Measurements from ENCODE around the gene CEACAM21.

CEACAM21 gene

DNA sequence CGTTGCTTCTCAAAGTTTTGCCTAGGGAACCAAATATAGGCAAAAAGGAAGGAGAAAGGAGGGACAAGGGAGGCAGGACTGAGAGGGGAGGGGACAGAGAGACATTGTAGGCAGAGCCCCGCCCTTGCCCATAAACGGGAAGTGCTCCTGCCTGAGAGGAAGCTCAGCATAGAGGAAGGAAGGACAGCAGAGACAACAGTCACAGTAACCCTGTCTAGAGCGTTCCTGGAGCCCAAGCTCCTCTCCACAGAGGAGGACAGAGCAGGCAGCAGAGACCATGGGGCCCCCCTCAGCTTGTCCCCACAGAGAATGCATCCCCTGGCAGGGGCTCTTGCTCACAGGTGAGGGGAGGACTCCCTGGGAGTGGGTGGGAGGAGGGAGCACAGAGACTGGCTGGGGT lies at the start of gene CEACAM21:
Gene CEACAM21 (plus strand): TSS at position 169 of the 400 bp plus-strand sequence. CDS start 109 bp downstream, at position 278.
- DNase-seq = no peak

GRCh38 chr19:41527089-41527488 lies 48.9 kb upstream of the CEACAM21 start:
- DNase-seq = no peak

DNA sequence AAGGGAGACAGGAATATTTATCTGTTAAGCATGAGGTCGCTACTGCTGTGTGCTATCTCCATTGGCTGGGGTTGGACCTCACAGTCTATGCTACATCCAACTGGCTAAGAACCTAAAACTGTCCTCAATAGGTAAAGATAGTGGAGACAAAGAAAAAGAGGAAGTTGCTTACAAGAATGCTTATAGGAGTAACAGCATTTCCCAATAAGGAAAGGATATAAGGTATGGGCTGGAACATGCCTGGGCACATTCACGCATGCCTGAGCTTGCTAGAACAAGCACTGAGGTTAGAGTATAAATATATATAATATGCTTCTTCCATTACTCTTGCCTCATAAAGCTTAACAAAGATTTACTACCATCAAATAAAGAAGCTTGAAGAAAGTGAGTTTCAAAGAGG lies 47.9 kb upstream of the CEACAM21 start:
- DNase-seq = no peak

GRCh38 chr19:41529484-41530183 lies 46.3 kb upstream of the CEACAM21 start:
- no peak for DNase-seq

DNA sequence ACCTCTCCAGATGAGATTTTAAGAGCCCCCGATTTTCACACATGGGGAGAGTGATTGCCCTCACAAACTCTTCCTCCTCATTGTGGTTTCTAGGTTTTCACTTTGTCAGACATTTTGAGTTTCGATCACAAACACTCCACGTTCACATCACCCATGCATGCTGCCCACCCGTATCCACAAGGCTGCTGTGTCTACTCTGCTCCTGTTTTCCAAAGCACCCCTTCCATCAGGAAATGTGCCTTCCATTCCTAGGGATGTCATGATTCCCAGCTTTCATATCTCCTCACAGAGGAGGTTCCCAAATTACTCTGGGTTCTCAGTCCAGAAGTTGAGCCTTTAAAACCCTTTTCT lies 45.8 kb upstream of the CEACAM21 start:
- no peak for DNase-seq

GRCh38 chr19:41530761-41531301 lies 45.1 kb upstream of the CEACAM21 start:
- no peak for DNase-seq

DNA sequence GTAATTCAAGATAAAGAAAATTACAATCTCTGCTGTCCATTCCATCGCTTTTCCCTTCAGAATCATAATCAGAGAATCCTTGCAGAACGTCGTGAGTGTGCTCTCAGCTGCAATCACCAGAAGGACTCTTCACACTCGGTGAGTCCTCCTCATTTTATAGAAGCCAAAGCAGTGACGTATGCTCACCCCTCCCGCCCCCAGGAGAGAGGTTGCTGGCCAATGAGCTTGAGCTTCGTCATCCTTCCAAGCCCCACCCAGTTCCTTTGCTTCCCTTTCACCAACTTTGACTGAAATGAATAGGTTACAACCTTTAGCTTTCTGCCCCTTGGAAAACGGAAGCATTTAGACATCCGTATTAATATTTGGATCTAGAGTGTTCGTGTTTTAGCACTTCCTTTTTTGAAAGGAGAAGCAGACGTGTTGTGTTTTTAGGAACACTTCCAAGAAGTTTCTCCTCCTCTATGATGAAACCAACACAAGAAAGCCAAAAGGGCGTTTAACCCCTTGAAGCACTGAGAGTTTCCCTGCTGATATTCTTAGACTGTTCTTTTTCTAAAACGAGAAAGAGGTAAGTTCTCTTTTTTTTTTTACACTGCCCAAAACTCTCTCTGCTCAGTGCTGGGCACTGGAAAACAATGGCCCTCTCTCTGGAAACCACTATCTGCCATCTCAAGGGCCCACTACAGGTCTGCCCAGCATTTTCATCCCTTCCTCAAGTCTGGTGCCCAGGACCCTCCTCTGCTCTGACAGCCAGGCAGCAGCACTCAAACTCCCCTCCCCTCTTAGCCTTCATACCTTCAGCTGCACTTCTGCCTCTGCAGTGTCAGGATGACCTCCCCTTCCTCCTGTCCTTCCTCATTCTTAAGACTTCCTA lies 44.3 kb upstream of the CEACAM21 start:
- DNase-seq = no peak

DNA sequence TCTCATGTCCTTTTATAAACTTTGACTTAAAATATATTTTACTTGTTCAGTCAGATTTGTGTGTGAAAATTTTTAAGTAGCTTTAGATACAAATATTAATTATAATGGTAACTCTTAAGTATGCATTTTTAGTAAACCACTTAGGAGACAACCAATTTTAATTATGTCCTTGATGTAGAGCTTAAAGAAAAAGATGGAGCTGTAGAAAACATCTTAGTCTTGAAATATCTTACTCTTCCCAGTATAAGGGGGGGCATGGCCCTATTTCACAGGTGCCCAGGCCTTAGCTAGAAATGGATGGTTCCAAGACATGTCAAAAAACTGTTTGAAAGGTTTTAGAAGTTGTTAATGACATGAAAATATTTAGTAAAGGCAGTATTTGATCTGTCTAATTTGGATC lies 43.4 kb upstream of the CEACAM21 start:
- no peak for DNase-seq

- no peak for DNase-seq
These were observed 42.2 kb upstream of the CEACAM21 start for GRCh38 chr19:41533671-41534215.

DNA sequence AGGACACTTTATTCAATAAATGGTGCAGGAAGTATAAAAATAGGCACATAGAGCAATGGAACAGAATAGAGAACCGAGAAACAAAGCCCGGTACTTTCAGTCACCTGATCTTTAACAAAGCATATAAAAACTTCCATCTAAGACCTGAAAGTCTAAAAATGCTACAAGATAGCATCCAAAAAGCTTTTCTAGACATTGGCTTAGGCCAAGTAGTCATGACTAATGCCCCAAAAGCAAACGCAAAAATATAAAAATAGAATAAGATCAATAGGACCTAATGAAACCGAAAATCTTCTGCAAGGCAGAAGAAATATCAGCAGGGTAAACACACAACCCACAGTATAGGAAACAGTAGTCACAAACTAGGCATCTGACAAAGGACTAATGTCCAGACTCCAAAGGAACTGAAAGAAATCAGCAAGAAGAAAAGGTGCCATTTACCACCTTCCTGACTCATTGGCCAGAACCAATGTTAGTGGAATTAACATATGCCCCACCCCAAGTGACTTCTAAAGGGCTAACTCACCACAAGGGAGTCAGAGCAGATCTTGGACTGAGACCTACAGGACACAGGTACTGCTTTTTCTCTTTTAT lies 40.8 kb upstream of the CEACAM21 start:
- DNase-seq = no peak

DNA sequence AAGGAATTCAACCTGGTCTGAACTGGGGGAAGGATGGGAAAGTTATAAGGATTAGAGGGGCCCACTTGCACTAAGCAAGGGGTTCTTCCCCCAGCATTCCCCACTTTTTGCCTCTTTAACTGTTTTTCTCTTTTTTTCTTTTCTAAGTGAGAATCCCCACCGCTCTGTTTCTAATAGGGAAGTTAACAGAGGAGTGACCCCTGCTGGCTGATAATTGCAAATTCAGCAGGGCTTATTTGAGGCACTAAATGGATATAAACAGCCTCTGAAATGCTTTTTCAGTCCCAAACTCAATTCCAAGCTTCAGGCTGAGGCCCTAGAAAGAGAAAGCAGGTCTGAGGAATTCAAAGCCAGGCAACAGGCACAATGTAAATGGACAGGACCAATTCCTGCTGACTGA lies 38.2 kb upstream of the CEACAM21 start:
- no peak for DNase-seq

GRCh38 chr19:41540041-41540695 lies 35.8 kb upstream of the CEACAM21 start:
- no peak for DNase-seq

- no peak for DNase-seq
These were observed 33.9 kb upstream of the CEACAM21 start for GRCh38 chr19:41541990-41542584.

DNA sequence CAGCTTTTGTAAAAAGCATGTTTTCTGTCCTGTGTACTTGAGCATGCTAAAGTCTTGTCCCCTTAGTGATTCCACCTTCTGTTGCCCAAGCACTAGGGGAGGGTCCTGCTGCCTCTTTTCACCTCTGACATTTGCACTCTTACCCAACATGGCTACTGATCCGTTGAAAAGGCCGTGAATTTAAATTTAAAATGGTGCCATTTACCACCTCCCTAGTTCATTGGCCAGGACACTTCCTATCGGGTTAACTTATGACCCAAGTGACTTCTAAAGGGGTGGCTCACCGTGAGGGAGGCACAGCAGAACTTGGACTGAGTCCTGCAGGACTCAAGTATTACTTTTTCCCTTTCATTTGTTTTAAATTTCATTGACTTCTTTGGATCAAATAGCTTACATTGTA lies 33.3 kb upstream of the CEACAM21 start:
- no peak for DNase-seq

GRCh38 chr19:41543582-41543981 lies 32.4 kb upstream of the CEACAM21 start:
- no peak for DNase-seq

- DNase-seq = no peak
These were observed 30.4 kb upstream of the CEACAM21 start for GRCh38 chr19:41545547-41545946.

DNA sequence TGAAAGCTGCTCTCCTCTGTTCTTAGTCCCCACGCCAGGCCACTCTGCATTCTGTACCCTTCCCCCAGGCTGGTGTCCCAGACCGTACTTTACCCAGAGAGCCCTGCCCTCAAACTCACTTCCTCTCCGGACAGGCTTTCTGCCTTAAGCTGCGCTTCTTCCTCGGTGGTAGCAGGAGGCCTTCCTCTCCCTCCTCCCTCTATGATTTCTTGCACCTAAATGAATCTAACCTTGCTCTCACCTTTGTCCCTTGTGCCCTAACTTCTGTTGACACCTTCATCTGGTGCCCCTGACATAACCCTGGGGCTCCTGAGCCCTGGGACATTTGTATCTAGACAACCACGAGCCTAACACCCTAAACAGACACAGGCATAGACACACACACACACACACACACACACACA lies 29.6 kb upstream of the CEACAM21 start:
- no peak for DNase-seq

DNA sequence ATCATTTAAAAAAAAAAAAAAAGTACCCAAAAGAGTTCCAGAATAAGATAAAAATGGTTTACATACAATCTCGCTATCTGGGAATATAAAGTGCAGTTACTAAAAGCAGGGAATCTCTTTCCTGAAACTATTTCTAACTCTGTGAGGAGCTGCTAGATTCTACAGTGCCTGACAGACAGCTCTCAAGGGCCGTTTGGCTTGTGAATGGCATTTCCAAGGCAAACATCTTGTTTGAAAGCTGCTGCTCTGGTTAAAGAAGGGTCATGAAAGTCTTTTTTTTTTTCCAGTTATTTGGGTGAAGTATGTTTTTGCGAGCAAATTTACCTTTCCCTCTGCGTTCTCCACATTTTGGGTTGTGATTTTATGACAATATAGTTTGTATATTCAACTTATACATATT lies 29.0 kb upstream of the CEACAM21 start:
- no peak for DNase-seq

GRCh38 chr19:41547569-41547968 lies 28.4 kb upstream of the CEACAM21 start:
- DNase-seq = no peak

GRCh38 chr19:41548047-41548446 lies 27.9 kb upstream of the CEACAM21 start:
- DNase-seq = no peak

GRCh38 chr19:41548954-41549688 lies 26.8 kb upstream of the CEACAM21 start:
- DNase-seq = no peak

DNA sequence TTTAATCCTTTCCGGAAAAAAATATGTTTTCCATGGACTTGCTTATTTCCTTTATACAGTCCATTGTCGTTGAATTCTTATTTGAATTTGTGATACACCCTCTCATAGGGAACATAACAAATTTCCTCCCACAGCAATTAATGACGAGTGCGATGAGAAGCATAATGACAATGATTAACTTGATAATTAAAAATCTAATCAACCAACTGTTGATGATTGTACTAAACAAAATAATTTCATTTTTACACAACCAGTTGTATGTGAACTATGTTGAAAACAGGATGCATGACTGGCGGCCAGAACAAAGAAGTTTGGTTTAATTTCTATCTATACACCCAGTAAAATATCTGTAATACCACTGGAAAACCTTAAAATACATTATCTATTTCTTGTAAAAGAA lies 26.1 kb upstream of the CEACAM21 start:
- no peak for DNase-seq

Measured in NCI-H526 treated with DMSO at 0.1 percent for 48 hours (cell line).